Stromal cell of bone marrow (primary cell): Measurements from ENCODE around the gene RORC.
"Not testable (repeated sequence)": the region's sequence is repeated elsewhere in the genome, so short reads cannot be mapped to it uniquely, and the experiment has no call there.

Experiments
- DNase-seq: peaks from one replicate; pipeline ENCODE4 v3.0.0-alpha.2; 2012; ENCODE audit warnings: low read depth

Gene RORC

DNA sequence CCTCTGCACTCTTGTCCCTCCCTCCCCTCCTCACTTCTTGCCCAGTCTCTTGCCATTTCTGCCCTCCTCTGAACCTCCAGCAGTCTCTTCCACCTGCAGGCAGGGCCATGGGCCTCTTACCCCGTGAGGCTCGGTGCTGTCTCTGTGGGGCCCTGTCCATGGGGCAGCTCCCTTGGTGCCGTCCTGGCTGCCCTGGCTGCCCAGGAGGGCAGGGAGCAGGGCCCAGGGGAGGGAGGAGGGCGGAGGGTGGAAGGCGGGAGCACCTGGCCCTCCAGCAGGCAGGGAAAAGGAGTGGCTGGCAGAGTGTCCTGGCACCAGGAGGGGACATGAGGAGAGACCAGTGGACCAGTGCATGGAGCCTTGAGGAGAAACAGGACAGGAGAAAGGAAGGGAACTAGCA is at the start of gene RORC:
RORC (minus strand) TSS at position 198 of the 400 bp plus-strand sequence; CDS start at position 160, 38 bp downstream.
- no peak for DNase-seq

DNA sequence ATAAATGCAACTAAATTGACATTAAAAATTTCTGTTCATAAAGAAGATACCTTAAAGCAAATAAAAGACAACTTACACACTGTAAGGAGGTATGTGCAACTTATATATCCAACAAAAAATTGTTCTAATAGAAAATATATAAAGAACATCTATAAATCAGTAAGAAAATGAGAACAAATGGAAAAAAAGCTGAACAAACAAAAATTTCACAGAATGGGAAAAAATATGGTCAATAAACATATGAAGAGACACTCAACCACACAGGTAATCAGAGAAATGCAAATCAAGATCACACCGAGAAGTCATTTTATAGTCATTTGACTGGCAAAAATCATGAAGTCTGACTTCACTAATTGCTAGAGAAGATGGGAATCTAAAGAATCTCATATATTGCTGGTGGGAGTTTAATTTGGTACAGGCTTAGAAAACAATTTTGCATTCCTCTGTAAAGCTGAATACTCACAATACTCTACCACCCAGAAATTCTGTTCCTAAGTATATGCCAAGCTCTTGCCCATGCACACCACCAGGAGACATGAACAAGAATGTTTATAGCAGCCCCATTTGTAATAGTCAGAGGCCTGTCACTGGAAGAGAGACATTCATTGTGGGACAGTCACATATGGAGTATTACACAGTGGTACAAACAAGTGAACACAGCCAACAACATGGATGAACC is 44.0 kb upstream of the RORC start:
- no peak for DNase-seq

DNA sequence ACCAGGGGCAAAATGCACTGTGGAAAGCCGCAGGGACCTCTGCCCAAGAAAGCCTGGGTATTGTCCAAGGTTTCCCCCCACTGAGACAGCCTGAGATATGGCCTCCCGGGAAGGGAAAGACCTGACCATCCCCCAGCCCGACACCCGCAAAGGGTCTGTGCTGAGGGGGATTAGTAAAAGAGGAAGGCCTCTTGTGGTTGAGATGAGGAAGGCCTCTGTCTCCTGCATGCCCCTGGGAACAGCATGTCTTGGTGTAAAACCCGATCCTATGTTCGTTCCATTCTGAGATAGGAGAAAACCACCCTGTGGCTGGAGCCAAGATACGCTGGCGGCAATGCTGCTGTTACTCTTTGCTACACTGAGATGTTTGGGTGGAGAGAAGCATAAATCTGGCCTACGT is 41.2 kb upstream of the RORC start:
- DNase-seq: not testable (repeated sequence)

DNA sequence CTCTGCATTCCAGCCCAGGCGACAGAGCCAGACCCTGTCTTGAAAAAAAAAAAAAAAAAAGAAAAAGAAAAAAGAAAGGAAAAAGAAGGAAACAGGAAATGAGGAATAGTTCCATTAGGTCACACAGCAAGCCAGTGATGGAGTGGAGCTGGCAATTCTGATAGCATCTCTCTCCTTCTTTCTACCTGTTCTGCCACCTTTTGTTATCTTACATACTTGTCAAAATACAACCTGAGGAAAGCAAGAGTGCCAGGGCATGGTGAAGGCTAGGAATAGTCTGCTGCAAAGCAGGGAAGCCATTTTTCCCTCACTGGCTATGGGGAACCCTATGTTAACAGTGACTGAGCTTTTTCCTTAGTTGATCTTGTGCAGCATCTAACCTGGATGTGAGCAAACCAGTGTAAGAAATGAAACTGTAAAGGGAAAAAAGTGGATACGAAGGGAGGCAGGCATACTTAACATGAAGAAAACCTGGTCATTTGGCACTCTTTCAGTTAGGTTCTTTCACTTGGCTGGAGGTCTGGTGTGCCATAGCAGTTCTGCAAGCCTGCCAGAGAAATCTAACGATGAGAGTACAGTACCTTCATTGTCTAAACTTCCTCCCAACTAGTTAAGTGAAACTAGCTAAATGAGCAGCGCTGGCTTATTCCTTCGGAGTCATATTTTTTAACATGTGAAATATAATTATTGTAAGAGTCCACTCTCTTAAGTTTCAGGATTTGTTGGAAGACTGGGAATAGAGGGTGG is 39.9 kb upstream of the RORC start:
- DNase-seq: no peak

DNA sequence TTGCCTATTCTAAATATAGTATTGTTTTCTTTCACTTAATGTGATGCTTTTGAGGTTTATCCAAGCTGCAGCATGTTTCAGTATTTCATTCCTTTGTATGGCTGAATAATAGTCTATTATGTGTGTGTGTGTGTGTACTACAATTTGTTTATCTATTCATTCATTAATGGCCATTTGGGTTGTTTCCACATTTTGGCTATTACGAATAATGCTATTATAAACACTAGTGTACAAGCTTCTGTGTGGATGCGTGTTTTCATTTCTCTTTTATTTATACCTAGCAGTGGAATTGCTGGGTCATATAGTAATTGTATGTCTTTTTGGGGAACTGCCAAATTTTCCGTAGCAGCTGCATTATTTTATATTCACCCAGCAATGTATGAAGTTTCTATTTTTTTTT is 36.9 kb upstream of the RORC start:
- DNase-seq: no peak

DNA sequence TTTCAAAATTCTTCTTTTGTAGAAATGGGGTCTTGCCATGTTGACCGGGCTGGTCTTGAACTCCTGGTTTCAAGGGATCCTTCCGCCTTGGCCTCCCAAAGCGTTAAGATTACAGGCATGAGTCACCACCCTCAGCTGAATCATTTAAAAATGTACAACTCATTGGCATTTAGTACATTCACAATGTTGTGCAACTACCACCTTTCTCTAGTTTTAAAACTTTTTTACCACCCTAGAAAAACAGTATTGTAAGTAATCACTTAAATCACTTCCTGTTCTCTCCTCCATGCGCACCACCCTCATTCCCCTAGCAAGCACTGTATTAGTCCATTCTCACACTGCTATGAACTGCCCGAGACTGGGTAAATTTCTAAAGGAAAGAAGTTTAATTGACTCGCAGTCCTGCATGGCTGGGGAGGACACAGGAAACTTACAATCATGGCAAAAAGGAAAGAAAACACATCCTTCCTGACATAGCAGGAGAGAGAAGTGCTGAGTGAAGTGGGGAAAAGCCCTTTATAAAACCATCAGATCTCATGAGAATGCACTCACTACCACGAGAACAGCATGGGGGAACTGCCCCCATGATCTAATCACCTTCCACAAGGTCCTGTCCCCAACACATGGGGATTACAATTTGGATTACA is 36.3 kb upstream of the RORC start:
- DNase-seq: peak; percentile 61

DNA sequence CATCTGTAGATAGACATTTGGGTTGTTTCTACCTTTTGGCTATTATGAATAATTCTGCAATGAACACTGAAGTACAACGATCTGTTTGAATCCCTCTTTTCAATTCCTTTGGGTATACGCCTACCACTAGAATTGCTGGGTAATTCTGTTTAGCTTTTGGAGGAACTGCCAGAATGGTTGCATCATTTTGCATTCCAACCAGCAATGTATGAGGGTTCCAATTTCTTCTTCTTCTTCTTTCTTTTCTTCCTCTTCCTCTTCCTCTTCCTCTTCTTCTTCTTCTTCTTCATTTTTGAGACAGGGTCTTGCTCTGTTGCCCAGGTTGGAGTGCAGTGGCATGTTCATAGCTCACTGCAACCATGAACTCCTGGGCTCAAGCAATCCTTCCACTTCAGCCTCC is 35.7 kb upstream of the RORC start:
- DNase-seq: peak; percentile 21

DNA sequence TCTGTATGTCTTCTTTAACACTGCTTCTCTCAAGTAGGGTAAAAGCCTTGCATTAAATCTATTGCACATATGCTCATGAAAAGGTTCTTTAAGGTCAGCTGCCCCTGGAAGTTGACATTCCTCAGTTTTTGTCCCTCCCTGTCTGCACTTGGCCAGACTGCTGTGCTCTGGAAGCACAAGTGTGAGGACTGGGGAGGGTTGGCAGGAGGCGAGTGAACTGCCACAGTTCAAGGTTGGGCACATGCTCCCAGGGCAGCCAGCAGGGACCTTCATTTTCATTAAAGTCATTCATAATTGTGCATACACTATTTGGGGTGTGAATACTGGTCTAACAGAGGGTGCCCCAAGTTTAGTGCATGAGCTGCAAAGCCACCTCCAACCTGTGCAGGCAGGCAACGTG is 32.8 kb upstream of the RORC start:
- no peak for DNase-seq

DNA sequence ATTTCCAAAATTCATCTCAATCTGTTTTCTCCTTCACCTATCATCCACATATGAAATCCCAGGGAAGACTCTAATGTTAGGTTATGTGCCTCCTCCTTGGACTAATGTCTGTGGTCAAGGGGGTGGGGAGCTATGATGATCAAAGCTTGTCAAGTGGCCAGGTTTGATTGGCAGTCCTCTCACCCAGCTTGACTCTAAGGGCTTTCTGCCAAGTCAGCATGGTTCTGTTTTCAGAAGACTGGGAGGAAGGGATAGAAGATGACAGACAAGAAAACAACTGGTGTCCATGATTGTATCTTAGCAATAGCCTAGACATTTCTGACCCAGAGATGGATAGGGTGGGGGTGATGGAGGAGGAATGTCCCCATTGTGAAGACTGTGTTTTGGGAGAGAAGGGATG is 31.0 kb upstream of the RORC start:
- DNase-seq: no peak

DNA sequence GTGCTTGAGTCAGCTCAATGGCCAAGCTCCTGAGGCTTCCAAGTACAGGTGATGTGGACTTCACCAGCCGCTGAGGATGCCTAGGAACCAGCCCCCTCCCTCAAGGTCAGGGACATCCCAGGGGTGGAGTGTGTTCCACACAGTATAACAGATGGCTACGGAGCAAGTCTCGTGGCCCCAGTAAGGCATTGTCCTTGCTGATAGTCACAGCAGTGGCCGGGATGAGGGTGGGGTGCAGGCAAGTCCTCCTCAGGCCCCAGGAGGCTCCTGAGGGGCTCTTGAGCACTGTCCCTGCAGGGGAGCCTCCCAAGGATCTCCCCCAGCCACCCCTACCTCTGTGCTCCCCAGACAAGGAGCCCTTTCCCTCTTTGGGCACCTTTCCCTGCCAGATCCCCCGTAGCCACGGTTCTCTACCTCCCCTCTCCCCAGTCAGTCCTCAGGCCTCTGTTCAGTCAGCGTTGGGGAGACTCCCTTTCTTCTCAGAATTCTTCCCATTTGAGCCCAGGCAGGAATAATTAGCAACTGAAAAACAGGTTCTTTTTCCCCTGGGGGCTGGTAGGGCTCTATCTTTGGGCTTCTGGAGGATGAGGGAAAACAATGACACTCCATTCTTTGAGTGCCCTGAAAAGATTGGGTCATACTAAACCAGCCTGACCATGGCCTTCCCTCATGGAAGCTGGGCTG is 29.0 kb upstream of the RORC start:
- DNase-seq: no peak

DNA sequence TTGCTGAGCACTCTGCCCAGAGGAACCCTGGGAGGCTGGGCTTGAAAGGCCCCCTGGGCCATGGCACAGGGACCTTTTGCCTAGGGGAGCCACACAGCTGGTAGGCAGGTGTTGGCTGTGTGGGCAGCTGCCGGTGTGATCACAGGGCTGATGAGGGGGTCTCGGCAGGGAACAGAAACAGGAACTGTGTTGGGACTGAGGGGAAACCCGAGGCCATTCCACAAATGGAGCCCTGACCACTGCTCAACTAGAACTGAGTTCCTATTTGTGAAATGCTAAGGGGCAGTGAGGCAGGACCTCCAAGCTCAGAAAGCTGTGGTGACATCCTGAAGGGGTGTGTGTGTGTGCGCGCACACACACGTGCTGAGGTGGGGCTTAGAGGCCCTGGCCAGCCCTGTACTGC is 28.3 kb upstream of the RORC start:
- no peak for DNase-seq

DNA sequence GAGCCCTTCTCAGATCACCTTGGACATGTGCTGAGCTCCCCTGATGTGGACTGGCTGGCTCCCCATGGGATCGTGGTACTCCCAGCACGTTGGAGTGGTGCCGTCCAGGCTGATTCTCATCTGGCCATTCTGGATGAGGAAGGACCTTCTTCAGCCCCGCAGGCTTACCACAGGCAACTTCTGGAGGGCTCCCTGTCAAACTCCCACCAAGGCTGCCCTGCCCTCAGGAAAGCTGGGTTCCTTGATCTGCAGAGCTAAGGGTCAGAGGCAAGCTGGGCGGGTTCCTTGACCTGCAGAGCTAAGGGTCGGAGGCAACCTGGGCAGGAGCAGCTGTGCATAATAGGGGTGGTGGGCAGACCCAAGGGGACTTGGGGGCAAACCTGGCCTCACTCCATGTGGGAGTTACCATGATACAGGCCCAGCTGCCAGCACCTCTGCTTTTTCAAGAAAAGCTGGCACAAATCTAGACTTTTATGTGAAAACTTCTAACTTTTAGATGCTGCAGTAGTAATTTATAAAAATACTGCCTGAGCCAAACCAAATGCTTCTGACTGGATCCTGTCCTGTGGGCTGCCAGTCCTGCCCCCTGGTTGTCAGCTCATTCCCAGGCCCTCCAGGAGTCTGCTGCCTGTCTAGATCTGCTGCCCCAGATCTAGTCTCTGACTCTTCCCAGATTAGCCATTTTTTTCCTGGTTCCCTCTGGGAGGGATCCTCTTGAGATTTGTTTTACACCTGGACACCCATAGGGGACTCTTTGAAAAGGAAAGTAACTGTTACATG is 27.5 kb upstream of the RORC start:
- DNase-seq: no peak

DNA sequence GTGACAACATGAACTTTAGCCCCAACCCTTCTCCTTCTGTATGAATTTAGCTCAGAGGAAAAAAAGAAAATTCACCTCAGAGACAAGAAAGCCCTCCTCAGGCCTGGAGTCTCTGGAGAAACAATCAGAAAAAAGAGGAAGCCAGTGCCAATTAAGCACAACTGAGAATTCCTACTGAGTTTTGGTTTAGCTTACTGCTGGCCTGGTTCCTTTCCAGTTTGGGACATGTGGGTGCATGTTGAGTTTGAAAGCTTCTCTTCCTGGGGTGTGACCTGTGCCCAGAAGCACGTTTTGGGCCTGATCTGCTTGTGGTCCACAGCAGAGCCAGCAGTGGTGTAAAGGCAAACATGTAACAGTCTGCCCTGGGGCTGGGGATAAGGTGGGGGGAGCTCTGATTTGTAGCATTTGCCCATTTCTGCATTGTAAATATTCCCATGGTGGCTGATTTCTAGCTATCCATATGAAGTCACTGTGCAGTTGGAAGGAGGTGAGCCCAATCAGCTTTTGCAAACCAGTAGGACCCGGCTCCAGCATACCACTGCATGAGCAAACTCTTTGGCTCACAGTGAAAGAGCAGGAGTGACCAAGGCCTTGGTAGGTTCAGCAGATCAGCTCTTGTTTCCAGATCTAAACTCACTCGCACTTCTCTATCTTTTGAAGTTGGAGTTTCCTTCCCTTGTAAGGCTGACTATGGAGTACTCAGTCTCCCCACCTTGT is 26.6 kb upstream of the RORC start:
- no peak for DNase-seq

DNA sequence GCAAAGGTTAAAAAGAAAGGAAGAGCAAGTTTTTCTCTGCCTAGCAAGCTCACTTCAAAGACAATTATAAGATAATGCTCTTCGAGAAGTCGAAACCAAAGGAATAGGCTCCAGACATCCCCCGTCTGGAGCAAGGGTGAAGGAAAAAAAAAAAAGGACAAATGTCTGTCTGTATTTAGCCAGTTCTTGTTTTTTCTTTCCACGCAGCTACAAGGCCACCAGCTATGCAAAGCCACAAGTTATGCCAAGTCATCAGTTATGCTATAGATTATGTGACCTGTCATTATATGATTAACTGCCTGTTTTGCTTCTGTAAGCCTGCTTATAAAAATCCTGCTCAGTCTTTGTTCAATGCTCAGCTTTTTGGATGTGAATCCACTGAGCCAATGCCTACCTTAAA is 24.3 kb upstream of the RORC start:
- DNase-seq: no peak

DNA sequence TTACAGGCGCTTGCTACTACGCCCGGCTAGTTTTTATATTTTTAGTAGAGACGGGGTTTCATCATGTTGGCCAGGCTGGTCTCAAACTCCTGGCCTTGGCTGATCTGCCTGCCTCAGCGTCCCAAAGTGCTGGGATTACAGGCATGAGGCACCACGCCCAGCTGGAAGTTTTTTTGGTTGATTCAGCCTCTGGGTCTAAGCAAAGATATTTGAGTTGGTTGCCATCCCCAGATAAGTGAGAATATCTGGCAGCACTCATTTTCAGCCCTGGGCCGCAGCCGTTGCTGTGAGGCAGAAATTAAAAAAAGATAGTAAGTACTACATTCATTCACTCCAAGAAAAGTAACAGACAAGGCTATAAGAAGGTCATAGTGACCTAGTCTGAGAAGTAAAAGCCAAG is 23.9 kb upstream of the RORC start:
- DNase-seq: peak; percentile 18

DNA sequence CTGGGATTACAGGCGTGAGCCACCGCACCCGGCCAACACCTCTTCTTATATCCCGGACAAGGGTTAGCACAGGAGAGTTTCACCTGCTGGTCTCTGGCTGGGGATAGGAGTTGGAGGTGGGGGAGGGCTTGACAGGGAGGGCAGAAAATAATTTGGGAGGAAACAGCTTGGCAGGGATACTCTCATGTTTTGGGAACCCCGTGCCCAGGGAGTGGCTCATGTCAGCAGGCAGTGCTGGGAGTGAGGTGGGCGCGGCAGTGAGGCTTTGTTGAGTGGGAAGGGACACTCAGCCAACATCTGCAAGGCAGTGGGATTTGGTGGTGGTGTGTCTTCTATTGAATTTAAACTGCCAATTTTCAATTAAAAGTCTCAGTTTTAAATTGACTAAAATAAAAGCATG is 23.1 kb upstream of the RORC start:
- DNase-seq: no peak

DNA sequence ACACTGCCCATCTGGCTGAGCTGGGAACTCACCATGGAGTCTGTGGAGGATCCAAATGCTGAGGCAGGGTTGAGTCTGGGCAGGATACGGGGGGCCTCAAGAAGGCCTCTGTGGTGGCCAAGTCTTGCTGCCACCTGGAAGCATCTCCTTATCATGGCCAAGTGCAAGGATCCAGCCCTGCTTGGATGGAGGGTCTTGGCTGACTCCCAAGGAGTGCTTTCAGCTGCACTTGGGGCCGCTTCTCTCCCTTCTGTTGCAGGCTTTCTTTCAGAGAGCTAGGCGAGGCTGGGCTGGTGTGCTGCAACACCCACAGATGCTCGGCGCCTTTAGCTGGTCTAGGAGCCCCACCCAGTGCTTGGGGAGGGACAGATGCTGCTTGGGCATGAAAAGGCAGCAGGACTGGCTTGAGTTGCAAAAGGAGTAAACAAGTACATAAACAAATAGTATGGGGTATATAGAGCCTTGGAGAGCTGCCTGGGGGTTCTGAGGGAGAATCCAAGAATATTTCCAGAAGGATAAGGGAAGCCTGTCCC is 21.9 kb upstream of the RORC start, which contains the start of gene THEM5:
THEM5 (minus strand) TSS at position 302 of the 533 bp plus-strand sequence; CDS start at position 155, 147 bp downstream.
- no peak for DNase-seq

DNA sequence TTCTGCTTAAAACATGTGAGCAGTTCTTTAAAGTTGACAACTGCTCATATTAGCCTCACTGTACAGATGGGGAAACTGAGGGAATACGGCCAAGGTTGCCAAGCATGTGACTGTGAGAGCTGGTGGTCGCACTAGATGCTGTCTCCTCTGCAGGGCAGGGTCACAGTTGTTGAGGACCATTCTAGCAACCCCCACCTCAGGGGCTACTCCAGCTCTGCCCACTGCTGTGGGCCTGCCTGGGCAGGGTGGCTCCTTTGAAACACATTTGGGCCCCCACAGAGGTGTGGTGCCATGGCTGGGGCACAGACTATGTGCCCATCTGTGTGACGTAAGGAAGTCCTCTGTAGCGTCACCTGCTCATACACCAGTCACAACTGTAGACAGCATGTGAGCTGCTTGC is 21.1 kb upstream of the RORC start:
- no peak for DNase-seq

DNA sequence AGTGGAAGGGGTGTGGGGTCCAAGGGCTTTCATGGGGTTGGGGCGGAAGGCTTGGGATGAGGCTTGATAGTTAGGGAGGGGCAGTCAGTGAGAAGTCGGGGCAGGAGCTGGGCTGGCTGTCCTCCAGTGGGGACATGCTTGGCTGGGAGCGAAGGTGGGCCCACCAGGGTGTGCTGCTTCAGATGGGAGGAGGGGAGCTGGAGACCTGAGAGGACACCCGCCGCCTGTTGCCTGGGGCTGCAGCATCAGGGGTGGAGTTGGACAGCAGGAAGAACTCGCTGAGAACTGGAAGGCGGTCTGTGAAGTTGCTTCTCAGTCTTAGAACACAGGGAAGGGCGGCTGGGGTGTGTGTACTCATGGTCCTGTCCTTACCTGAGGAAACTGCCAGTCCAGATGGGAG is 20.3 kb upstream of the RORC start:
- DNase-seq: no peak

DNA sequence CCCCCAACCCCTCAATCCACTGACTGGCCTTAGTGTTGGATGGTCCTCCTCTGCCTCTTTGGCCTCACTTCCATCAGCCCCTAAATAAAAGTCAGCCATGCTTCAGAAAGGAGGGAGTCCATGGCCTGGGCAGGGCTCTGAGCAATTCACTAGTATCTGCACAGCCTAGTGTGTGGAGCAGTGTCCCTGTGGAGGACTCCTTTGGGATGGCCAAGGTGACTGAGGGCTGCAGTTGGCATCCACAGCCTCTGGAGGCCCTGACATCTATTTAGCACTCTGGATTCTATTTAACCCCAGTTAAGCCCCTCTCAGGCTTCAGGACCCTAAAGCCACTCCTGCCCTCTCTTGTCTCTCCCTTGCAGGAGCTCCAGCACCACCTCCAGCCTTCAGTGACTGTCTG is 18.3 kb upstream of the RORC start:
- DNase-seq: no peak

DNA sequence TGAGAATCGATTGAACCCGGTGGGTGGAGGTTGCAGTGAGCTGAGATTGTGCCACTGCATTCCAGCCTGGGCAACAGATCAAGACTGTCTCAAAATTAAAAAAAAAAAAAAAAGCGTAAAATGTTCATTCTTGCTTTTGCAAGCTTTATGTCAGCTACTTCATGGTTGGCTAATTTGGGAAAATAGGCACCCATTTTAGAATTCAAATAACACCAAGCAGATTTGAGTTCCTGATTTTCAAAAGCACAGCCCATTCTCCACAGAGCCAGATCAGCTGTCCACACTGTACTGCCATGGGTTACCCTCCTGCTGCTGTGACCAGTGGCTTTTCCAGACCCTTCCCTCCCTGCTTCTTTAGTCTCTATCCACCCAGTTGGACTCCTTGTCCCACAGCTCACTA is 17.5 kb upstream of the RORC start:
- no peak for DNase-seq
